ENCODE measurements around the gene LRRC3C. TPM values are rescaled to one million over a fixed set of nuclear protein-coding genes. Genes with fewer than 3 reads are reported as not detected.

The LRRC3C gene
- total and polyA plus RNA-seq, 2 experiments from 2014 or later: not detected

GRCh38 chr17:39927929-39928857 lies 661 bp downstream of the LRRC3C start:
- peak overlapping the region; percentile 93 for H3K9ac ChIP-seq
- peaks cover 31% of the 10 kb centered on the region for H3F3A ChIP-seq (ENCODE audit: insufficient read depth)
- in situ Hi-C loops (cut with MboI): no loop called here
- H2AFZ ChIP-seq: peak overlapping the region; percentile 97
- peak overlapping the region; percentile 98 for H3K4me3 ChIP-seq
- H3K9me2 ChIP-seq (ENCODE audit: insufficient read depth): no peaks in the 10 kb centered on the region
- DNase-seq: peak; percentile 46
- H3K4me2 ChIP-seq (ENCODE audit: unreplicated experiment): peak overlapping the region; percentile 91
- WGBS, 2 experiments (ENCODE audit: low coverage in 1 of 2, low lambda C conversion rate in 2 of 2, missing lambda C conversion rate in 2 of 2): 19 to 21% methylated on average over 17 of the region's 17 CpGs
- H3K9me3 ChIP-seq (ENCODE audit: low read depth): no peaks in the 10 kb centered on the region
- H3K27ac ChIP-seq: peak overlapping the region; percentile 93
- peaks cover 40% of the 10 kb centered on the region for H3K79me2 ChIP-seq (ENCODE audit: insufficient read depth)
- no peaks in the 10 kb centered on the region for H4K20me1 ChIP-seq (ENCODE audit: insufficient read depth)
- no peaks in the 10 kb centered on the region for H3K27me3 ChIP-seq (replicated peaks; ENCODE audit: insufficient read depth)
- peaks cover 55% of the 10 kb centered on the region for H3K4me1 ChIP-seq (ENCODE audit: insufficient read depth)
- TF ChIP-seq EZH2phosphoT487 (IDR thresholded peaks at IDR 0.05; ENCODE audit: insufficient read depth, low read depth) (no peak), EZH2 (IDR thresholded peaks at IDR 0.05; ENCODE audit: insufficient read depth, poor library complexity, severe bottlenecking) (no peak)
- H3K36me3 ChIP-seq (ENCODE audit: low read depth): peaks cover 1% of the 10 kb centered on the region; the same call in 1 of the 2 replicates

DNA sequence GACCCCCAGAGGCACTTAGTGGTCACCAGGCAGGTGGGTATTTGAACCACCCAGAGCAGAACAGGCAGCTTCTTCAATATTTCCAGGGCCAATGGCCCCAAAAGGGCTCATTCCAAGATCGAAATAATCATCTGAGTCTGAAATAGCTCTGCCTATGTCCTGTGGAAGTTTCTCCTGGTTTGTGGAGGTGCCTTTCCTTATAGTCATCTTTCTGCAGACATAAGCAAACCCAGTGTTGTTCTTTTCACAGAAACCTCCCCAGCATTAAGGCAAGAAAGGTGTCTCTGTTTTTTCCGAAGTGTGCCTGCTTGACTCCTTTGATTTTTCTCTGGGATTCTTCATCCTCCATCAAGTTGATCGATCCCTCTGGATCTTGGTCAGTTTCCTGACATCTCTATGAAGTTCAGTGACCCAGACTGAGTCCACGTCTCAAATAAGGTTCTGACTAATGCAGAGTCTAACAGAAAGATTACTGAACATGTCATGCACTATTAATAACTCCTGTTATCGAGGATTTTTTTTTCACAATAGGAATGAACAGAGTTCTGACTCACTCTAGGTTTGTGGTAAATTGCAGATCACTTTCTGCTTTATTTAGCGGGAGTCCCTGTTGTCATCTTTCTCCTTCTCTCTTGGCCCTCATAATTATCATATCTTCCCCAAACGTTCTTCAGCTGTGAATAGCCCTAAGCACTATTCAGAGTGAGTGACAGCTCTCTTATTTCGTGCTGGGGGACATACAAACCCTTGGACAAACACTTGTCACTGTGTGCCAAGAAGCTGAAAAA lies 1.5 kb downstream of the LRRC3C start:
- 11 to 12% methylated on average over 8 of the region's 8 CpGs for WGBS, 2 experiments (ENCODE audit: low coverage in 1 of 2, low lambda C conversion rate in 2 of 2, missing lambda C conversion rate in 2 of 2)
- Histone ChIP-seq H2AFZ (no peak overlapping the region), H3K9ac (peak overlapping the region; percentile 93)

DNA sequence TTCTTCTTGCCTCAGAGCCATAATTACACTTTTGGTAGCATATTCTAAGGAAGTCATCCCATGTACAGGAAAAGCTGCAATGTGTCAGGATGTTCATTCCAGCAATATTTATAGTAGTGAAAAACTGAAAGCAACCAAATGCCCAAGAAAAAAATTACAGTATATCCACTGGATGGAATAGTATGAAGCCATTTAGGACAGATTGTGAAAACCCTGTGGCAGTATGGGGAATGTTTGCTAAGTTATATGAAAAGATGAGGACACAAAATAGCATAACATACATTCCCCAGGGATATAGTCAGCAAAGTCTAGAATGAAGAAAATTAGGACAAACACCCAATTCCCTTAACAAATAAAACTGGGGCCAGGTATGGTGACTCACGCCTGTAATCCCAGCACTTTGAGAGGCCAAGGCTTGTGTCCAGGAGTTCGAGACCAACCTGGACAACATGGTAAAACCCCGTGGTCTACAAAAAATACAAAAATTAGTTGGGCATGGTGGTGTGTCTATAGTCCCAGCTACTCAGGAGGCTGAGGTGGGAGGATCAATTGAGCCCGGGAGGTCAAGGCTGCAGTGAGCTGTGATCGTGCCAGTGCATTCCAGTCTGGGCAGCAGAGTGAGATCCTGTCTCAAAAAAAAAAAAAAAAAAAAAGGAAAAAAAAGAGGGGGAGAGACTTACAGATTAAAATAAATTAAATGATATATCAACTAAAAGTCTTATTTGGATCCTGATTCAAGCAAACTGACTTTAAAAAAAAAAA lies 2.3 kb downstream of the LRRC3C start:
- peaks cover 25% of the 10 kb centered on the region for H3F3A ChIP-seq (ENCODE audit: insufficient read depth)
- TF ChIP-seq EZH2 (IDR thresholded peaks at IDR 0.05; ENCODE audit: insufficient read depth, poor library complexity, severe bottlenecking) (no peak), EZH2phosphoT487 (IDR thresholded peaks at IDR 0.05; ENCODE audit: insufficient read depth, low read depth) (no peak; the same call in 1 of the 2 replicates)
- H3K4me2 ChIP-seq (ENCODE audit: unreplicated experiment): peak overlapping the region; percentile 91
- H3K79me2 ChIP-seq (ENCODE audit: insufficient read depth): peaks cover 24% of the 10 kb centered on the region
- 56 to 72% methylated on average over 5 of the region's 5 CpGs for WGBS, 2 experiments (ENCODE audit: low coverage in 1 of 2, low lambda C conversion rate in 2 of 2, missing lambda C conversion rate in 2 of 2)
- no peaks in the 10 kb centered on the region for H4K20me1 ChIP-seq (ENCODE audit: insufficient read depth)
- no peaks in the 10 kb centered on the region for H3K9me3 ChIP-seq (ENCODE audit: low read depth)
- H3K36me3 ChIP-seq (ENCODE audit: low read depth): no peaks in the 10 kb centered on the region
- H3K9ac ChIP-seq: peak overlapping the region; percentile 93; the same call in 1 of the 2 replicates
- peak overlapping the region; percentile 93 for H3K27ac ChIP-seq
- in situ Hi-C loops (cut with MboI): no loop called here
- H3K9me2 ChIP-seq (ENCODE audit: insufficient read depth): no peaks in the 10 kb centered on the region
- peaks cover 42% of the 10 kb centered on the region for H3K4me1 ChIP-seq (ENCODE audit: insufficient read depth)
- H3K4me3 ChIP-seq: peak overlapping the region; percentile 32
- H2AFZ ChIP-seq: no peak overlapping the region
- H3K27me3 ChIP-seq (replicated peaks; ENCODE audit: insufficient read depth): no peaks in the 10 kb centered on the region
- peak; percentile 82 for DNase-seq

More for the DNA sequence above, 1.5 kb downstream of the LRRC3C start:
- Histone ChIP-seq H3K36me3 (ENCODE audit: low read depth) (no peaks in the 10 kb centered on the region), H3K9me3 (ENCODE audit: low read depth) (no peaks in the 10 kb centered on the region), H4K20me1 (ENCODE audit: insufficient read depth) (no peaks in the 10 kb centered on the region), H3F3A (ENCODE audit: insufficient read depth) (peaks cover 31% of the 10 kb centered on the region), H3K4me1 (ENCODE audit: insufficient read depth) (peaks cover 50% of the 10 kb centered on the region), H3K4me2 (ENCODE audit: unreplicated experiment) (peak overlapping the region; percentile 91), H3K9me2 (ENCODE audit: insufficient read depth) (no peaks in the 10 kb centered on the region), H3K4me3 (peak overlapping the region; percentile 98), H3K79me2 (ENCODE audit: insufficient read depth) (peaks cover 32% of the 10 kb centered on the region), H3K27me3 (replicated peaks; ENCODE audit: insufficient read depth) (no peaks in the 10 kb centered on the region), H3K27ac (peak overlapping the region; percentile 93)
- TF ChIP-seq EZH2 (IDR thresholded peaks at IDR 0.05; ENCODE audit: insufficient read depth, poor library complexity, severe bottlenecking) (no peak), EZH2phosphoT487 (IDR thresholded peaks at IDR 0.05; ENCODE audit: insufficient read depth, low read depth) (no peak)
- peak; percentile 97 for DNase-seq
- in situ Hi-C loops (cut with MboI): no loop called here

DNA sequence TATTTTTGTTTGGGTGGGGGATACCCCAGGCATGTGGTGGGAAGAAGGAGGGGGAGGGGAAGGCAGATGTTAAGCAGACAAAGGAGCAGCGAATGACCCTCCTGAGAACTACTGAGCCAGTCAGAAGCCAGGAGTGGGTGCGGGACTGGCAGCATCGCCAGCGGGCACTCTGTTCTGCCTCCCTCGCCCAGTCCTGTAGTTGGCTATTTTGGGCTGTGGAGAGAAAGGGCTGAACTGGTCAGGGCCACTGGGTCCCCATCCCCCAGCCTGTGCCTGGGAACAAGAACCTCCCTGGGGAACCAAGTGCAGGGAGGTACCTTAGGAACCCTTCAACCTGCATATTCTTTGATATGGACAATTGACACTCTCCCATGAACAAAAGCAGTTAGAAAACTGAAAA lies 6.4 kb downstream of the LRRC3C start:
- in situ Hi-C loops (cut with MboI): no loop called here
- Histone ChIP-seq H3K4me2 (ENCODE audit: unreplicated experiment) (no peak overlapping the region), H2AFZ (no peak overlapping the region), H3K9me3 (ENCODE audit: low read depth) (no peaks in the 10 kb centered on the region), H3K79me2 (ENCODE audit: insufficient read depth) (no peaks in the 10 kb centered on the region), H3F3A (ENCODE audit: insufficient read depth) (peaks cover 17% of the 10 kb centered on the region), H3K27ac (no peak overlapping the region), H3K27me3 (replicated peaks; ENCODE audit: insufficient read depth) (no peaks in the 10 kb centered on the region), H3K9me2 (ENCODE audit: insufficient read depth) (no peaks in the 10 kb centered on the region), H3K4me3 (no peak overlapping the region), H3K36me3 (ENCODE audit: low read depth) (no peaks in the 10 kb centered on the region), H3K4me1 (ENCODE audit: insufficient read depth) (peaks cover 22% of the 10 kb centered on the region), H4K20me1 (ENCODE audit: insufficient read depth) (no peaks in the 10 kb centered on the region), H3K9ac (no peak overlapping the region)
- 92 to 93% methylated on average over 5 of the region's 5 CpGs for WGBS, 2 experiments (ENCODE audit: low coverage in 1 of 2, low lambda C conversion rate in 2 of 2, missing lambda C conversion rate in 2 of 2)
- TF ChIP-seq EZH2phosphoT487 (IDR thresholded peaks at IDR 0.05; ENCODE audit: insufficient read depth, low read depth): no peak
- TF ChIP-seq EZH2 (IDR thresholded peaks at IDR 0.05; ENCODE audit: insufficient read depth, poor library complexity, severe bottlenecking): no peak
- no peak for DNase-seq

Measured in GM23248 (cell line).